HepG2 (cell line): ENCODE measurements around the gene ELL. TPM values are rescaled to one million over a fixed set of nuclear protein-coding genes. Genes with fewer than 3 reads are reported as not detected.

ENCODE experiments used
- CENPT ChIP-seq: sonication (generic); formaldehyde crosslinking; IDR thresholded peaks from 2 replicates; pipeline ENCODE4 v1.8.0; 2022; ENCODE audit warnings: low read depth, mild to moderate bottlenecking, moderate library complexity, missing genetic modification reagents
- HBP1 ChIP-seq: IDR thresholded peaks from 2 replicates; pipeline ENCODE4 v1.6.1; 2016; ENCODE audit warnings: low read depth, control low read depth
- HDAC1 ChIP-seq: sonication (generic); formaldehyde crosslinking; IDR thresholded peaks from 2 replicates; pipeline ENCODE4 v1.5.1; 2020; ENCODE audit warnings: mild to moderate bottlenecking, missing genetic modification reagents
- JUN ChIP-seq: sonication (generic); formaldehyde crosslinking; IDR thresholded peaks from 2 replicates; pipeline ENCODE4 v1.4.0; 2020; ENCODE audit warnings: mild to moderate bottlenecking, missing genetic modification reagents
- MAX ChIP-seq: IDR thresholded peaks from 2 replicates; pipeline ENCODE4 v1.6.1; 2012; ENCODE audit warnings: inconsistent platforms
- MIER3 ChIP-seq: IDR thresholded peaks from 2 replicates; pipeline ENCODE4 v1.6.1; 2016; ENCODE audit warnings: missing compliant biosample characterization, borderline replicate concordance
- MTF2 ChIP-seq: sonication (generic); formaldehyde crosslinking; IDR thresholded peaks from 2 replicates; pipeline ENCODE4 v1.5.0; 2020; ENCODE audit warnings: missing genetic modification reagents, borderline replicate concordance
- PBX2 ChIP-seq: IDR thresholded peaks from 2 replicates; pipeline ENCODE4 v1.6.1; 2016; ENCODE audit warnings: control low read depth
- RFXAP ChIP-seq: sonication (generic); formaldehyde crosslinking; IDR thresholded peaks from 2 replicates; pipeline ENCODE4 v1.4.0; 2020; ENCODE audit warnings: missing genetic modification reagents, borderline replicate concordance
- SIX4 ChIP-seq: sonication (generic); formaldehyde crosslinking; IDR thresholded peaks from 2 replicates; pipeline ENCODE4 v1.4.0; 2020; ENCODE audit warnings: missing genetic modification reagents
- SKIL ChIP-seq: sonication (generic); formaldehyde crosslinking; IDR thresholded peaks from 2 replicates; pipeline ENCODE4 v1.8.0; 2022; ENCODE audit warnings: missing genetic modification reagents, mild to moderate bottlenecking, moderate library complexity, borderline replicate concordance
- TBL1XR1 ChIP-seq: fragments of 150-350 bp; IDR thresholded peaks from 2 replicates; pipeline ENCODE4 v1.6.1; 2014; ENCODE audit warnings: borderline replicate concordance, low read length; ENCODE audit not compliant: partially characterized antibody
- ZIK1 ChIP-seq: sonication (generic); formaldehyde crosslinking; IDR thresholded peaks from 2 replicates; pipeline ENCODE4 v1.5.0; 2020; ENCODE audit warnings: mild to moderate bottlenecking, low read depth, missing genetic modification reagents, borderline replicate concordance
- ZMAT3 ChIP-seq: sonication (generic); formaldehyde crosslinking; conservative IDR thresholded peaks from 2 replicates; pipeline ENCODE4 v1.7.0; 2021; ENCODE audit warnings: missing genetic modification reagents
- ZNF138 ChIP-seq: sonication (generic); formaldehyde crosslinking; IDR thresholded peaks from 2 replicates; pipeline ENCODE4 v1.5.0; 2020; ENCODE audit warnings: mild to moderate bottlenecking, low read depth, missing genetic modification reagents
- ZNF609 ChIP-seq: sonication (generic); formaldehyde crosslinking; IDR thresholded peaks from 2 replicates; pipeline ENCODE4 v1.4.0; 2020; ENCODE audit warnings: mild to moderate bottlenecking, missing genetic modification reagents, borderline replicate concordance
- ZNF740 ChIP-seq: sonication (generic); formaldehyde crosslinking; IDR thresholded peaks from 2 replicates; pipeline ENCODE4 v1.4.0; 2020; ENCODE audit warnings: missing genetic modification reagents
- ZNF891 ChIP-seq: sonication (generic); formaldehyde crosslinking; IDR thresholded peaks from 2 replicates; pipeline ENCODE4 v1.5.0; 2020; ENCODE audit warnings: mild to moderate bottlenecking, missing genetic modification reagents
- polyA plus RNA-seq, 8 experiments: library from polyadenylated mRNA; depleted of rRNA in 3 of 8; stranded (reverse) in 7 of 8; unstranded in 1 of 8; fragments of >200 nt; fragmentation: Illumina TruSeq in 4 of 8; extraction: Trizol in 4 of 8; gene quantifications; 2 replicates each; pipeline versions ENCODE4 v1.2.1 to v1.2.3, GENCODE V29; 2011 to 2016; ENCODE audit warnings: low read depth in 4 of 8, missing spikeins in 1 of 8, mixed read lengths in 1 of 8; ENCODE audit not compliant: insufficient read depth in 1 of 8
- total RNA-seq, 5 experiments: library from RNA; depleted of rRNA; stranded (reverse); fragments of >200 nt; fragmentation: Illumina TruSeq; extraction: Trizol; gene quantifications; 2 replicates each; pipeline ENCODE4 v1.2.3, GENCODE V29; 2016; ENCODE audit warnings: low read depth in 1 of 5

Gene ELL
- total and polyA plus RNA-seq, 2 of the 13 experiments (the other 11 are each of a cell fraction or from before 2014, with no cell fraction given), result 3.7 to 5.4 TPM

- TF ChIP-seq ZNF609 (peak; percentile 67; the same call in 1 of the 2 replicates), SIX4 (CRISPR knock-in tag) (no peak), ZNF740 (CRISPR knock-in tag) (peak; percentile 29; the same call in 1 of the 2 replicates), ZNF891 (CRISPR knock-in tag) (peak; percentile 55; the same call in 1 of the 2 replicates), ZMAT3 (CRISPR knock-in tag) (no peak), MAX (no peak; the same call in 1 of the 2 replicates), TBL1XR1 (peak; percentile 31), JUN (CRISPR knock-in tag) (no peak), MIER3 (CRISPR knock-in tag) (no peak), HBP1 (no peak), MTF2 (CRISPR knock-in tag) (no peak), HDAC1 (no peak; the same call in none of the 2 replicates), ZIK1 (peak; percentile 47; the same call in 1 of the 2 replicates), RFXAP (CRISPR knock-in tag) (no peak), CENPT (CRISPR knock-in tag) (no peak), ZNF138 (CRISPR knock-in tag) (no peak), SKIL (CRISPR knock-in tag) (peak; percentile 33; the same call in 1 of the 2 replicates), PBX2 (CRISPR knock-in tag) (no peak)
Measured at GRCh38 chr19:18521692-18522123, at the start of gene ELL (continued).
